Stimulated activated CD4-positive, alpha-beta T cell treated with anti-CD3 and anti-CD28 coated beads, TNF-alpha, amount 100 ng/mL, for 48 hours (primary cell): ENCODE data around the gene MCTP1.

Source experiments
- DNase-seq, 3 donors: peaks; one replicate each; pipeline ENCODE4 v3.0.0-alpha.2; 2020; ENCODE audit warnings: low read depth in 3 of 3

MCTP1 gene

DNA sequence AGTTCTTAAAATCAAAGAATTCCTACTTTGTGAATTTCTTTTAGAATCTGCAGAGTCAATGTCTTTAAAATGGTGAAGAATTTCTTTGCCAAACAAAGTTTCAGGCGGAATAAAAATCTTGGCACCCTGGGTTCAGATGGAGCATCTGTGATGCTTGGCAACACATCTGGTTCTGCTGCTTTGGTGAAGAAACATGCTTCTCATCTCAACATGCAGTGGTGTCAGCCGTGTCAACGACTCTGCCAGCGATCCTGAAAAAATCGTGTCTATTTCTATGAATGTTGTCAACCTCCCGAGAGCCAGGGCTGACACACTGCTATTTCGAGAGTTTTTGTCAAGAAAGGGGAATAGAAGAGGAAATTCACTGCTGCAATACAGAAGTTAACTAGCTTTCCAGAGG, 514.9 kb downstream of the MCTP1 start:
- no peak for DNase-seq

GRCh38 chr5:94761786-94762185, 523.1 kb downstream of the MCTP1 start:
- no peak for DNase-seq

GRCh38 chr5:94761055-94761454, 523.8 kb downstream of the MCTP1 start:
- no peak for DNase-seq

GRCh38 chr5:94759961-94760360, 524.9 kb downstream of the MCTP1 start:
- no peak for DNase-seq

GRCh38 chr5:94759022-94759421, 525.9 kb downstream of the MCTP1 start:
- no peak for DNase-seq

DNA sequence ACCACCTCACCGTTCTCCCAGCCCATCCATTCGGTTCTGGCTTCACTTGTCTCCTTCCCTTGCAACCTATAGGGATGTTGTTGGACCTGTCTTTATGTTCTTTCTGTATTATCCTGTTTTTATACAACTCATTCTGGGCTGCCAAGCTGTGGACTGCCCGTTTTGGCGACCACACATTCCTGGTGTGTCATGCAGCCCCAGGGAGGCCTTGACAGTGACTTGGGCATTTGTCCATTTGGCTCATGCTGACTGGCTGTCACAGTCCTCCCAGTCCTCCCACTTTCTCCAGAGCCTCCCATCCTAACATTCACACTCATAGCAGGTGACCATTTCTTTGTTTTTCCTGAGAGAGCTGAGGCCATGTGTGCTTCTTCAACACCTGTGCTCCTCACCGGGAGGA, 530.1 kb downstream of the MCTP1 start:
- DNase-seq = no peak

DNA sequence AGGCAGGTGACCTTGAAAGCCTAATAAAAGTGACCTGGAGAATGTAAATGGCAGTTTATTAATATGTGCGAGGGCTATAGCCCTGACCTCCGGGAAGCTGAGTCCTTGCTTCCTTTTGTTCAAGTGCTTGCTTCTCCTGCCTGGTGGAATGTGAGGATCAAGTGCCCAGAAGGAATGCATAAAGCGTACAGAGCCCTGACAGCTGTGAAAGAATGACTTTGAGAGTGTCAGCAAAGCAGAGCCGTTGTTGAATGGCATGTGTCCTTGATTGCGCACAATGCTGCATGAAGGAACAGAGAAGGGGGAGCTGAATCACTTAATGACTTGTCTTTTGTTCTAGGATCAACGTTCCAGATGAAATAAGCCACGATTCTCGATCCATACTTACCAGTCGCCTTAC, 533.4 kb downstream of the MCTP1 start:
- DNase-seq = no peak

GRCh38 chr5:94750681-94751080, 534.2 kb downstream of the MCTP1 start:
- no peak for DNase-seq

DNA sequence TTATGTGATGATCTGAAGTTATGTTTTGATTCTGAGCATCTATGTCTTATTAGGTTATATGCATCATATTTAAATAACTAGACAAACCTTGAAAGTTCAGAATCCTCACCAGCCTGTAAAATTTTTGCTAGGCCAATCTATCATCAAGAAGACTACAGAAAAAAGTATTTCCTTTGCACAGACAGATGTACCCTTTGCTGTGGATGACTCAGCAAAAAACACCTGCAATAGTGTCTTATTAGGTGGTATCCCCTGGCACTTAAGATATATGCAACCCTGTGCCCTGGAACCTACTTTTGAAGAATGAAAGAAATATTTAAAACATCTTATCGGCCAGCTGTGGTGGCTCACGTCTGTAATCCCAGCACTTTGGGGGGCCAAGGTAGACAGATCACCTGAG, 535.9 kb downstream of the MCTP1 start:
- DNase-seq = no peak

GRCh38 chr5:94748212-94748611, 536.7 kb downstream of the MCTP1 start:
- DNase-seq = no peak

- DNase-seq = no peak
Measured at GRCh38 chr5:94747371-94747770, 537.5 kb downstream of the MCTP1 start.

DNA sequence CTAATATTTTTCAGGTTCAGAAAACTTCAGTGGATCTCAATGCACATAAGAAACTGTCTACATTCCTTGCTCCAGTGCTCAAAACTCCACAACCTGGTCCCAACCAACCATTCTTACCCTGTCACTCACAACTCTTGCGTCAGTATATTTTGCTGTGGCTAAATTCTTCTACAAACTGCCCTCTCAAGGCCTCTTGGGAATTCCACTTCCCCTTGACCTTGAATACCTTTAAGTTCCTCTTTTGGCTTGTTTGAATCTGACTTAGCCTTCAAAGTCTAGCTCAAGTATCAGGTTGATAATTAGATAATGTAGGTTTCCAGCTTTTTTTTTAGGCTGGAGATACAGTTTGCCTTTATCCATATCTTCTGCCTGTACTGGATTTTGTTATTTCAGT, 538.2 kb downstream of the MCTP1 start:
- no peak for DNase-seq

- DNase-seq = no peak
Measured at GRCh38 chr5:94745786-94746730, 538.8 kb downstream of the MCTP1 start.

DNA sequence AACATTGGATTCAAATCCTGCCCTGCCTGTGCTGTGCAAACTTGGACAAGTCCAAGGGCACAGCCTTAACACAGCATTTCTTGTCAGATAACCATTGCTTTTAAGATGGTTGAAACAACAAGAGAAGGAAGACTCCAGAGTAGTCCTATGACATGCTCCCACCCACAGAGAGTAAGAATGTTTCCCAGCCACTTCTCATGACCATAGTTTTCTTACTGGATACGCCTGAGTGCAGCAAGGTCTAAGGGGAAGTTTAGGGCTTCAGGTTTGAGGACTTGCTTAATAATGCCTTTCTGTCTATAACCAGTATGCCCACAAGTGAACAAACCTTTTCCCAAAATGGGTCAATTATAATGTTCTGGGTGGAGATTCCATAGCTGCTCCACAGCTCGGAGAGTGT, 540.0 kb downstream of the MCTP1 start:
- no peak for DNase-seq

- DNase-seq = no peak
Measured at GRCh38 chr5:94742852-94743251, 542.0 kb downstream of the MCTP1 start.

DNA sequence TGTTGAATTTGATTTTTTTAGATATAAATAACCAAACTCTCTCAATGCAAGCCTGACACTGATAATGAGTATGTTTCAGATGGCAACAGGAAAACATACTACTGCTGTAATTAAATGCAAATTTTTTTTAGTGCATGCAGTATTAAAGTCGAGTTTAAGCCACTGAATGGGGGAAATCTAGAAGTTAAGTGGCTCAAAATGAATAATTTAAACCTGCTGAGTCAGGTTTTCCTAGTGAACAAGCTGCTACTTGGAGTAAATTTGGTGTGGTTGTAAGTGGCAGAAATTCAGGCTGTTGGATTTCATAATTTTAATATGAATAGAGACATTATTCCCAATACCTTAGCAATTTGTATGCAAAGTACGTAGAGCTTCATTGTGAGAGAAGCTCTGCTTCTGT, 544.6 kb downstream of the MCTP1 start:
- DNase-seq = no peak

- DNase-seq = no peak
Measured at GRCh38 chr5:94736498-94736897, 548.4 kb downstream of the MCTP1 start.

DNA sequence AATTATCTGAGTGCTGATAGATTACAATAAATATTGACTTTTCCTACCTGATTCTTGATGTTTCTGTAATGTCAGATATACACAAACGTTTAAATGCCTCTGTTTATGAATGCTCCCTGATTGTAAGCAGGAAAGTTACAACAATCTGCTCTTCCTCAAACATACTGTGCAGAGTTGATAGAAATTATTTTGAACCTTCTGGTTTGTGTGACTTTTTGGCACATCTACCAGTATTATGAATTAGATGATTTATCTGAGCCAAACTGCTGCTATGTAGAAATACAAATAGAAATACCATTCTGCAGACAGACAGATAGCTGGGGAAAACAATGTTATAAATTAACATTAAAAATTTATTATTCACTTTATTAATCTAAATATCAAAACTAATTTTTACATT, 553.4 kb downstream of the MCTP1 start:
- DNase-seq = no peak

DNA sequence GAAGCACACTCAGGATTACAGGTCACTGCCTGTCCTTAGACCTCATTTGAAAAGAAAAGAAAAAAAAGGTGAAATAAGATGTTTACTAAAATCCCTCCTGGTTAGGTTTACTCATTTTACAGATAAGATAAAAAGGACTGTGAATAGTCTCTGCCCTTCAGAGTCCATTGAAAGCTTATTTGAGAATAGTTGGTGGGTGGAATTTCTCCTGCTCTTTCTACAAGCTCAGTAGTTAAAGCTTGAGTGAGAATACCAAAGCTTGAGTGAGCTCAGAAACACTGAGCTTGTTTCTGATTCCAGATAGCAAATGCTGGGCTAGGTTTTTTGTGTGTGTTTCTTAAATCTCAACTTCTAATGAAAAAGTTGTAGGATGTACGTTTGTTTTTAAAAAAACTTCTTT, 559.8 kb downstream of the MCTP1 start:
- DNase-seq = no peak

GRCh38 chr5:94715768-94716167, 569.1 kb downstream of the MCTP1 start:
- DNase-seq = no peak

DNA sequence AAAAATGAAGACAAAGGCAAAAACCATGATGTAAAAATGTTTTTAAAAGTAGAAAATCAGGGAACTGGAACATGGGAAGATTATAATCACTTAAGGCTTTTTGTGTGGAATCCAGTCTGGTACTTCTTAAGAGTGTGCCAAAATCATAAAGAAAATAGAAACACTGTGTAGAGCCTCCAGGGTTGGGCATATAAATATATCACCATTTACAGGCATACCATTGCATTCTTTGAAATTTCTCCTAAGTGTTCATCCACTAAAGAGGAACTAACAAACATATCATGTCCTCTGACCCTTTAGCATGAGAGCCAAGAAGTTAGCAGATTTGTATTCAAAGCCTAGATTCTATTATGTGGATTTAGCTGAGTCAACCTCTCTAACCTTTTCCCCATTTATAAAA, 573.1 kb downstream of the MCTP1 start:
- no peak for DNase-seq

DNA sequence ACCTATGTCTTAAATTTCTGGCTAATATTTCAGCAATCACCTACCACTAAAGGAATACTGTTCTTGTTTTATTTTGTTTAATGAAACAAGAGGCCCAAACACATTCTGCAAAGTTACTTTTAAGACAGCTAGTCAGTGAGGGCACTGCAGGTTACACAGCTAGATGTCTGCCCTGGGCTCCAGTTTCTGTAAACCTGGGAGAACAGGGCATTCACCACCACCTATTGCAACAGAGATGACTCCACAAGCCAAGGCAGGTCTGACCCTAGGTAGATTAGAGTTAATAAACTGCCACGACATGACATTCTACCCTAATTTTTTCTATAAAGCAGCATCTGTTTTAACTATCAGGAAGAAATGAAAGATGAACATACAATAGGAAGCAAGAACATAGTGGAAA, 575.6 kb downstream of the MCTP1 start:
- DNase-seq = no peak

- DNase-seq = no peak
Measured at GRCh38 chr5:94707359-94707758, 577.5 kb downstream of the MCTP1 start.

- no peak for DNase-seq
Measured at GRCh38 chr5:94705427-94705826, 579.5 kb downstream of the MCTP1 start.
